ENCODE measurements around the gene EIF3B. TPM values are rescaled to one million over a fixed set of nuclear protein-coding genes. Genes with fewer than 3 reads are reported as not detected.
"Not testable (repeated sequence)": the region's sequence is repeated elsewhere in the genome, so short reads cannot be mapped to it uniquely, and the experiment has no call there.

Gene EIF3B
- total and polyA plus RNA-seq, 2 of the 4 experiments (the other 2 are of a cell fraction): 105 to 201 TPM

DNA sequence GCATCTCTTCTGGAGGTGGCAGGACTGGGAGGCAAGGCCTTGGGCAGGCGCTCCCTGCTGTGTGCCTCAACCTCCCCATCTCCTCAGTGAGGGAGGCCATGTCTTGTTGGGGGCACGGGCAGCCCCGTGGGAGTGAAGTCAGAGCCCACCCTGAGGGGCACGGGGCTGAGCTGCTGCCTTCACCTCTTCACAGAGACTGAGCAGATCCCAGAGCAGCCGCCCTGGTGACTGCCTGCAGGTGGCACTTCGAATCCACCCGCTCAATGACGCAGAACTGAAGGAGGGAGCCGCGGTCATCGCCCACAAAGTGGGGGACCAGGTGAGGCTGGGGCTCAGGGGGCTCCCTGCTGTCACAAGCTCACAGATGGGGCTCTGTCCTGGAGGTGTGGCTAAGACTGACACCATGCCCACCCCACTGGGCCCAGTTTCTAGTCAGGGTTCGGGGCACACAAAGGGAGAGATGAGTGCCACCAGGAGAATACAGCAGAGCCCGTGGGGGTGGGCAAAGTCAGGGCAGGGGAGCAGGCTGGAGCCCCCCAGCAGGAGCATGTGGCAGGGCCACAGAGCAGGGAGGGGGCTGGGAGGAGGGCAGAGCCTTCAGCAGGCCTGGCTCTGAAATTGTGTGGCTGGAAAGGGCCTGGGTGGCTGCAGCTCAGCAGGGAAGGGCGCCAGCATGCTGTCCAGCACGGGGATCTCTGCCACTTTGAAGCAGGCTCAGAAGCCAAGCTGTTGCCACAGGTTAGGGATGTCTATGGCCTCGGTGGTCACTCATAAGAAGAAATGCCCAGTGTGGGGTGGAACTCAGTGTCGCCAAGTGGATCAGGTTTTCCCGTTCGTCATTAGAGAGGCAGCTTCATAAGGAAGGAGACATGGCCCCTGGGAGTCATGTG lies 30.0 kb downstream of the EIF3B start:
- Histone ChIP-seq H4K8ac (ENCODE audit: low read depth in 2 of 2, low read length in 2 of 2) (no peak overlapping the region), H3K9me1 (ENCODE audit: insufficient read depth, low read length) (no peaks in the 10 kb centered on the region; the same call in 1 of the 2 replicates), H3K14ac (replicated peaks; ENCODE audit: low read depth, low read length) (no peak overlapping the region), H3K36me3 (ENCODE audit: control insufficient read depth, insufficient read depth, low read length) (peaks cover 33% of the 10 kb centered on the region), H2AFZ (replicated peaks; ENCODE audit: low read length, poor library complexity) (peak overlapping the region; percentile 43), H3K4me2 (ENCODE audit: low read depth, low read length) (no peak overlapping the region), H3K4me3 (ENCODE audit: insufficient read depth, low read depth, low read length) (no peak overlapping the region), H3K18ac (ENCODE audit: low read depth, low read length) (no peak overlapping the region), H2BK15ac (ENCODE audit: low read depth, low read length) (no peak overlapping the region), H2BK20ac (ENCODE audit: low read depth, low read length) (no peak overlapping the region), H3K56ac (ENCODE audit: extremely low read depth, insufficient read depth, low read length) (no peak overlapping the region), H3K4ac (ENCODE audit: low read depth, low read length) (no peak overlapping the region), H4K91ac (ENCODE audit: insufficient read depth, low read depth, low read length) (no peak overlapping the region), H4K20me1 (ENCODE audit: insufficient read depth, low read length) (peaks cover 1% of the 10 kb centered on the region), H3K23ac (ENCODE audit: low read depth, low read length) (no peak overlapping the region), H3K27me3 (ENCODE audit: control insufficient read depth, insufficient read depth, low read length) (no peaks in the 10 kb centered on the region), H2AK5ac (ENCODE audit: low read depth, low read length) (no peak overlapping the region), H2BK5ac (ENCODE audit: low read depth, low read length, poor library complexity, severe bottlenecking) (no peak overlapping the region), H4K5ac (ENCODE audit: low read depth, low read length) (no peak overlapping the region), H3K27ac (ENCODE audit: insufficient read depth, low read length) (no peak overlapping the region), H3K4me1 (ENCODE audit: control insufficient read depth, insufficient read depth, low read length) (no peaks in the 10 kb centered on the region), H3K79me1 (ENCODE audit: low read depth in 1 of 2, low read length in 2 of 2) (peaks cover 0 to 1% of the 10 kb centered on the region in 2 experiments; a peak in 1 of 4 replicates), H3K9me3 (ENCODE audit: control insufficient read depth, insufficient read depth, low read length) (no peaks in the 10 kb centered on the region), H2AK9ac (replicated peaks; ENCODE audit: low read depth, low read length, poor library complexity) (peak overlapping the region; percentile 70), H3K9ac (ENCODE audit: low read depth, low read length) (no peak overlapping the region), H2BK120ac (ENCODE audit: low read depth, low read length) (no peak overlapping the region)
- ATAC-seq (ENCODE audit: low read depth) (no peak), DNase-seq (no peak)
- no TSS peak for BruUV-seq (replicated peaks)
- WGBS, 2 experiments (ENCODE audit: extremely low coverage in 2 of 2, insufficient read length in 1 of 2): 87% methylated on average over 3 of the region's 19 CpGs; no CpG with 5 or more reads in 1 of the 2 experiments
- in situ Hi-C loops (cut with MboI; ENCODE audit: low sequenced_read_pairs) (no loop called here), dilution Hi-C loops (cut with HindIII; ENCODE audit: low sequenced_read_pairs, unreplicated experiment) (no loop called here), intact Hi-C loops (cut with micrococcal nuclease) (no loop called here)
- POLR2A ChIA-PET (ENCODE audit: unreplicated experiment): no interaction called here
- CTCF ChIA-PET: no interaction called here
- TF ChIP-seq MAZ (IDR thresholded peaks at IDR 0.05; ENCODE audit: borderline replicate concordance, low read depth, low read length) (no peak), MAFK (IDR thresholded peaks at IDR 0.05; ENCODE audit: low read depth, low read length) (no peak), FOS (IDR thresholded peaks at IDR 0.05; ENCODE audit: low read depth, low read length) (no peak), MXI1 (IDR thresholded peaks at IDR 0.05; ENCODE audit: borderline replicate concordance, low read depth, low read length) (no peak), CEBPB (IDR thresholded peaks at IDR 0.05; ENCODE audit: low read depth, low read length) (no peak)
- TF ChIP-seq, protein P1, sequence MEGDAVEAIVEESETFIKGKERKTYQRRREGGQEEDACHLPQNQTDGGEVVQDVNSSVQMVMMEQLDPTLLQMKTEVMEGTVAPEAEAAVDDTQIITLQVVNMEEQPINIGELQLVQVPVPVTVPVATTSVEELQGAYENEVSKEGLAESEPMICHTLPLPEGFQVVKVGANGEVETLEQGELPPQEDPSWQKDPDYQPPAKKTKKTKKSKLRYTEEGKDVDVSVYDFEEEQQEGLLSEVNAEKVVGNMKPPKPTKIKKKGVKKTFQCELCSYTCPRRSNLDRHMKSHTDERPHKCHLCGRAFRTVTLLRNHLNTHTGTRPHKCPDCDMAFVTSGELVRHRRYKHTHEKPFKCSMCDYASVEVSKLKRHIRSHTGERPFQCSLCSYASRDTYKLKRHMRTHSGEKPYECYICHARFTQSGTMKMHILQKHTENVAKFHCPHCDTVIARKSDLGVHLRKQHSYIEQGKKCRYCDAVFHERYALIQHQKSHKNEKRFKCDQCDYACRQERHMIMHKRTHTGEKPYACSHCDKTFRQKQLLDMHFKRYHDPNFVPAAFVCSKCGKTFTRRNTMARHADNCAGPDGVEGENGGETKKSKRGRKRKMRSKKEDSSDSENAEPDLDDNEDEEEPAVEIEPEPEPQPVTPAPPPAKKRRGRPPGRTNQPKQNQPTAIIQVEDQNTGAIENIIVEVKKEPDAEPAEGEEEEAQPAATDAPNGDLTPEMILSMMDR (conservative IDR thresholded peaks at IDR 0.05; ENCODE audit: low read depth, low read length): no peak

DNA sequence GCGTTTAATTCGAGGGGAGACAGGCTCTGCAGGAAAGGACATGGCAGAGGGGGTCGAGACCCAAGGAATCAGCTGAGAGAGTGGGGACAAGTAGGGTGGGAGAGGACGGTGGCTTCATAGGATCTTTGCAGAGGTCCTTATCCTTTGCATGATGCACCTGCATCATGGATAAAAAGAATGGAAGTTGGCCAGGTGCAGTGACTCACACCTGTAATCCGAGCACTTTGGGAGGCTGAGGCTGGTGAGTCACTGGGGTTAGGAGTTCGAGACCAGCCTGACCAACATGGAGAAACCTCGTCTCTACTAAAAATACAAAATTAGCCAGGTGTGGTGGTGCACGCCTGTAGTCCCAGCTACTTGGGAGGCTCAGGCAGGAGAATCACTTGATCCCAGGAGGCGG lies 31.5 kb downstream of the EIF3B start:
- H2BK15ac ChIP-seq (ENCODE audit: low read depth, low read length); H2AFZ ChIP-seq (replicated peaks; ENCODE audit: low read length, poor library complexity); H3K56ac ChIP-seq (ENCODE audit: extremely low read depth, insufficient read depth, low read length); CTCF ChIA-PET; H4K20me1 ChIP-seq (ENCODE audit: insufficient read depth, low read length); H3K18ac ChIP-seq (ENCODE audit: low read depth, low read length); H2AK9ac ChIP-seq (replicated peaks; ENCODE audit: low read depth, low read length, poor library complexity); H3K4me3 ChIP-seq (ENCODE audit: insufficient read depth, low read depth, low read length); H3K4me2 ChIP-seq (ENCODE audit: low read depth, low read length); H3K9me1 ChIP-seq (ENCODE audit: insufficient read depth, low read length); intact Hi-C loops (cut with micrococcal nuclease); H4K91ac ChIP-seq (ENCODE audit: insufficient read depth, low read depth, low read length); H4K5ac ChIP-seq (ENCODE audit: low read depth, low read length); H3K9ac ChIP-seq (ENCODE audit: low read depth, low read length); H3K9me3 ChIP-seq (ENCODE audit: control insufficient read depth, insufficient read depth, low read length); dilution Hi-C loops (cut with HindIII; ENCODE audit: low sequenced_read_pairs, unreplicated experiment); BruUV-seq (replicated peaks); H2BK120ac ChIP-seq (ENCODE audit: low read depth, low read length); H3K4me1 ChIP-seq (ENCODE audit: control insufficient read depth, insufficient read depth, low read length); POLR2A ChIA-PET (ENCODE audit: unreplicated experiment); ATAC-seq (ENCODE audit: low read depth); H3K4ac ChIP-seq (ENCODE audit: low read depth, low read length); in situ Hi-C loops (cut with MboI; ENCODE audit: low sequenced_read_pairs); H2BK5ac ChIP-seq (ENCODE audit: low read depth, low read length, poor library complexity, severe bottlenecking); H3K14ac ChIP-seq (replicated peaks; ENCODE audit: low read depth, low read length); H2BK20ac ChIP-seq (ENCODE audit: low read depth, low read length); H3K27me3 ChIP-seq (ENCODE audit: control insufficient read depth, insufficient read depth, low read length); H3K27ac ChIP-seq (ENCODE audit: insufficient read depth, low read length); H3K23ac ChIP-seq (ENCODE audit: low read depth, low read length); H4K8ac ChIP-seq (ENCODE audit: low read depth in 2 of 2, low read length in 2 of 2); H2AK5ac ChIP-seq (ENCODE audit: low read depth, low read length); H3K79me1 ChIP-seq (ENCODE audit: low read depth in 1 of 2, low read length in 2 of 2): not testable (repeated sequence)
- H3K36me3 ChIP-seq (ENCODE audit: control insufficient read depth, insufficient read depth, low read length): peaks cover 17% of the 10 kb centered on the region
- WGBS, 2 experiments (ENCODE audit: extremely low coverage in 2 of 2, insufficient read length in 1 of 2): 100% methylated on average over 3 of the region's 9 CpGs; no CpG with 5 or more reads in 1 of the 2 experiments
- DNase-seq: peak; percentile 52
